Peyer's patch (tissue), 4 donors: ENCODE measurements around the gene PLEKHB2. TPM values are rescaled to one million over a fixed set of nuclear protein-coding genes. Genes with fewer than 3 reads are reported as not detected.
"Not testable (repeated sequence)": the region's sequence is repeated elsewhere in the genome, so short reads cannot be mapped to it uniquely, and the experiment has no call there.

Source experiments
- DNase-seq, 3 donors: peaks; one replicate each; pipeline ENCODE4 v3.0.0-alpha.2; 2017 to 2019
- H3K27ac ChIP-seq, 4 donors: fragments of 200-600 bp; sonication (generic); one replicate each; pipeline ENCODE4 v1.5.1; 2016 to 2019
- H3K27me3 ChIP-seq, 2 donors: fragments of 200-600 bp; sonication (generic); one replicate each; pipeline ENCODE4 v1.5.1; 2019
- H3K36me3 ChIP-seq, 3 donors: fragments of 200-600 bp; sonication (generic); one replicate each; pipeline ENCODE4 v1.5.1; 2016 to 2019
- H3K4me1 ChIP-seq, 4 donors: fragments of 200-600 bp; sonication (generic); one replicate each; pipeline ENCODE4 v1.5.1; 2016 to 2019
- H3K4me3 ChIP-seq, 4 donors: fragments of 200-600 bp; sonication (generic); 1 replicate in 3 of 4; 2 replicates in 1 of 4; pipeline ENCODE4 v1.5.1; 2016 to 2019; ENCODE audit warnings: mild to moderate bottlenecking in 1 of 4
- H3K9me3 ChIP-seq, 4 donors: fragments of 200-600 bp; sonication (generic); one replicate each; pipeline ENCODE4 v1.5.1; 2016 to 2019; ENCODE audit warnings: mild to moderate bottlenecking in 1 of 4
- POLR2A ChIP-seq, 2 donors: fragments of 450-650 bp; IDR thresholded peaks; one replicate each; pipeline ENCODE4 v1.5.1; 2017; ENCODE audit warnings: antibody characterized with exemption in 2 of 2, mild to moderate bottlenecking in 2 of 2, moderate library complexity in 2 of 2
- total RNA-seq, 4 donors: library from RNA; depleted of rRNA; stranded (reverse); fragments of >200 nt; gene quantifications; one replicate each; pipeline ENCODE4 v1.1.0, GENCODE V29; 2016
- TF ChIP-seq, protein P1 (sequence below), 6 experiments: fragments of 450-650 bp in 4 of 6; fragments of 200-600 bp in 2 of 6; sonication (generic) in 1 of 6; IDR thresholded peaks; one replicate each; pipeline ENCODE4 v1.5.1; 2017 to 2019; ENCODE audit warnings: antibody characterized with exemption in 6 of 6, mild to moderate bottlenecking in 3 of 6, moderate library complexity in 1 of 6

The PLEKHB2 gene
- total RNA-seq, 4 donors from 2014 or later, result 35.5 to 150 (median 120) TPM

DNA sequence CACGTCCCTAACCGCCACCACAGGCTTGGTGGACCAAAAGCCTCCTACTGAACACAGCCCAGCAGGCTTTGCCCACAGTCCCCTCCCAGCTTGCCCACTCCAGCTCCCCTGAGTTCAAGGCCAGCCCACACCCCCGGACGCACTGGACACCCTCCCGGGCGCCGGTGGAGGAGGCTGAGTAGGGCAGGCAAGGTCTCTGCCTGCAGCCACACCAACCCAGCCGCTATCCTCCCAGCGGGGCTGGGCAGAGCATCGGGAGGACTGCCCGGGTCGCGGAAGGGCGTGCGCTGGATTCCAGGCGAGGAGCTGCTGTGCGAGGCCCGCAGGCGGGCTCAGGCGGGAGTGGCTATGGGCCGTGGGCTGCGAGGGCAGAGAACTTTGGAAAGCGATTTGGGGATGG, 49.5 kb downstream of the PLEKHB2 start:
- H3K36me3 ChIP-seq, result peaks cover 0 to 4% (median 0%) of the 10 kb centered on the region in 3 donors
- H3K4me1 ChIP-seq, result peaks cover 0 to 4% (median 0%) of the 10 kb centered on the region in 4 donors
- H3K9me3 ChIP-seq, result no peaks in the 10 kb centered on the region
- H3K27me3 ChIP-seq, result no peaks in the 10 kb centered on the region
- no peak overlapping the region for H3K4me3 ChIP-seq
- H3K27ac ChIP-seq, result no peak overlapping the region
- DNase-seq, result no peak
- TF ChIP-seq, protein P1, sequence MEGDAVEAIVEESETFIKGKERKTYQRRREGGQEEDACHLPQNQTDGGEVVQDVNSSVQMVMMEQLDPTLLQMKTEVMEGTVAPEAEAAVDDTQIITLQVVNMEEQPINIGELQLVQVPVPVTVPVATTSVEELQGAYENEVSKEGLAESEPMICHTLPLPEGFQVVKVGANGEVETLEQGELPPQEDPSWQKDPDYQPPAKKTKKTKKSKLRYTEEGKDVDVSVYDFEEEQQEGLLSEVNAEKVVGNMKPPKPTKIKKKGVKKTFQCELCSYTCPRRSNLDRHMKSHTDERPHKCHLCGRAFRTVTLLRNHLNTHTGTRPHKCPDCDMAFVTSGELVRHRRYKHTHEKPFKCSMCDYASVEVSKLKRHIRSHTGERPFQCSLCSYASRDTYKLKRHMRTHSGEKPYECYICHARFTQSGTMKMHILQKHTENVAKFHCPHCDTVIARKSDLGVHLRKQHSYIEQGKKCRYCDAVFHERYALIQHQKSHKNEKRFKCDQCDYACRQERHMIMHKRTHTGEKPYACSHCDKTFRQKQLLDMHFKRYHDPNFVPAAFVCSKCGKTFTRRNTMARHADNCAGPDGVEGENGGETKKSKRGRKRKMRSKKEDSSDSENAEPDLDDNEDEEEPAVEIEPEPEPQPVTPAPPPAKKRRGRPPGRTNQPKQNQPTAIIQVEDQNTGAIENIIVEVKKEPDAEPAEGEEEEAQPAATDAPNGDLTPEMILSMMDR (IDR thresholded peaks at IDR 0.05), result no peak
- TF ChIP-seq POLR2A (IDR thresholded peaks at IDR 0.05), result no peak

DNA sequence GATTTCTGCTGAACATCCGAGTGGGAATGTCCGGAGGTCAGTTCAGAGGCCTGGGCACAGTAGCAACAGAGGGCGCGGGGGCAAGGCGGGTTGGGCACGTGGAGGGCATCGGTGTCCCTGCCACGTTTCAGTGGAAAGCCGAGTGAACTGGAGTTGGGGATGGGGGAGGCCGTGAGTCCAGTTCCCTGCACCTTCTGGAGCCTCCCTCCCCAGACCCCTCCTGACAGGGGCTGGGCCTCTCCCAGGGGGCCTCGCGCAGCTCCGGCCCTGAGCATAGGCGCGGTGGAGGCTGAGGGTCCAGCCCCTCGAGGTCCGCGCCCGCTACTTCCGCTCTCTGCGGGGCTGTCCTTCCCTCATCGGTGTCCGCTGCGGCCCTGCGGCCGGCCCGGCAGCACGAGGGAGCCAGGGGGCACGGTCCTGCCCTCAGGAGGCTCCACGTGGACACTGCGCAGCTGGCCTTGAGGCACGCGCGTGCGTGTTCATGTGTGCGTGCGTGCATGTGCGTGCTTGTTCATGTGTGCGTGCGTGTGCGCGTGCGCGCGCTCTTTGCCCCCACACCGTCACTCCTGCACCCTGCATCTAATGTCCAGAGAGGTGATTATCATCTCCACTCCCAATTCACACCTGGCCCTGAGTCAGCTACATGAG, 50.2 kb downstream of the PLEKHB2 start:
- TF ChIP-seq, protein P1 (IDR thresholded peaks at IDR 0.05), result no peak
- no peak for TF ChIP-seq POLR2A (IDR thresholded peaks at IDR 0.05)
- H3K27ac ChIP-seq, result no peak overlapping the region

DNA sequence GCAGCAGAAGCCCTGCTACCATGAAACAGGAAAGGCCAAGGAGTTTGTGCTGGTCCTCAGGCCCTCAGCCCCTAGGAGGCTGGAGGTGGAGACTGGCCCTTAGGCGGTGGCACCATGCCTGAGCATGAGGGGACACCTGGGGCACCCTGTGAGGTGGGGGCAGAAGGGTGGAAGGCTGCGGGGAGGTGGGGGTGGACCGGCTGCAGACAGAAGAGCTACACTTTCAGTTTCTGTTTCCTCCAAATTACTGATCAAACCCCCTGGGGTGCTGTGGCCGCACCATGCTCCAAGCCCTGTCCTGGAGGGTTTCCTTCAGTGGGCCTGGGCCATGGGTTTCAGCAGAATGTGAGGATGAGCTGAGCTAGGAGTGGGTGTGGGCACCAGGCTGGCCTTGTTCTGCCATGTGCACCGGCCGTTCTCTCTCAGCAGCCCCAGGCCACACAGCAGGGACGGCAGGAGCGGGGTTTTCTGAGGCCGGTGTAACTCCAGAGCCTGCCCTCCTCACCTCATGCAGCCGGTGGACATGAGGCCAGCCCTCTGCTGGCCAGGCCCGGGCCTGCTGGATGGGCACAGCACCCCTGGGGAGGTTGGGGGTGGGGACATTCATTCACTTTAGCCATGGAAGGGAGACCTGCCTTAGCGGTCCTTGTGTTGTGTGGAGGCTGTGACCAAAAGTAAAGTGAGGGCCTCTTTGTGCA, 51.5 kb downstream of the PLEKHB2 start:
- no peaks in the 10 kb centered on the region for H3K9me3 ChIP-seq
- TF ChIP-seq, protein P1 (IDR thresholded peaks at IDR 0.05), result no peak
- TF ChIP-seq POLR2A (IDR thresholded peaks at IDR 0.05), result no peak
- no peaks in the 10 kb centered on the region for H3K36me3 ChIP-seq
- H3K27ac ChIP-seq, result no peak overlapping the region
- DNase-seq, result no peak
- no peak overlapping the region for H3K4me3 ChIP-seq
- no peaks in the 10 kb centered on the region for H3K27me3 ChIP-seq
- peaks cover 0 to 4% (median 0%) of the 10 kb centered on the region in 4 donors for H3K4me1 ChIP-seq

More for the DNA sequence above, 50.2 kb downstream of the PLEKHB2 start:
- Histone ChIP-seq H3K9me3 (no peaks in the 10 kb centered on the region), H3K4me1 (peaks cover 0 to 4% (median 0%) of the 10 kb centered on the region in 4 donors), H3K27me3 (no peaks in the 10 kb centered on the region), H3K4me3 (no peak overlapping the region), H3K36me3 (no peaks in the 10 kb centered on the region)
- DNase-seq, result no peak

DNA sequence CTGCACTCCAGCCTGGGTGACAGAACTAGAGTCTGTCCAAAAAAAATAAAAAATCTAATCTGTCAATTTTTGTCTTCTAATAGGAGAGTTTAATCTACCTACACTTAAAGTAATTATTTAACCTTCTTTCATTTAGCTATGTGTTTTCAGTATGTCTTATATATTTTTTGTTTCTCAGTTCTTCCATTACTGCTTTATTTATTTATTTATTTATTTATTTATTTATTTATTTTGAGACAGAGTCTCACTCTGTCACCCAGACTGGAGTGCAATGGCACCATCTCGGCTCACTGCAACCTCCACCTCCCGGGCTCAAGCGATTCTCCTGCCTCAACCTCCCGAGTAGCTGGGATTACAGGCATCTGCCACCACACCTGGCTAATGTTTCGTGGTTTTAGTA, 60.4 kb downstream of the PLEKHB2 start:
- DNase-seq, H3K36me3 ChIP-seq, H3K4me1 ChIP-seq, H3K27me3 ChIP-seq, H3K27ac ChIP-seq, H3K9me3 ChIP-seq, H3K4me3 ChIP-seq: not testable (repeated sequence)

DNA sequence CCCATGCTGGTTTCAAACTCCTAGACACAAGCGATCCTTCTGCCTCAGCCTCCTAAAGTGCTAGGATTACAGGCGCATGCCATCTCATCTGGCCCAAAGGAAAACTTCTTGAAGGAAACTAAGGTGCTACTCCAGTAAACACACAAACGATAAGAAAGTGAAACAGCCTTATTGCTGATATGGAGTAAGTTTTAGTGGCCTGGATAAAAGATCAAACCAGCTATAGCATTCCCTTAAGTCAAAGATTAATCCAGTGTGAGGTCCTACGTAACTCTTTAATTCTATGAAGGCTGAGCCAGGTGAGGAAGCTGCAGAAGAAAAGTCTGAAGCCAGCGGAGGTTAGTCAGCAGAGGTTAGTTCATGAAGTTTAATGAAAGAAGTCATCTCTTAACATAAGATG, 63.4 kb downstream of the PLEKHB2 start:
- Histone ChIP-seq H3K27me3 (no peaks in the 10 kb centered on the region), H3K36me3 (no peaks in the 10 kb centered on the region), H3K4me1 (no peaks in the 10 kb centered on the region), H3K27ac (no peak overlapping the region), H3K4me3 (no peak overlapping the region), H3K9me3 (no peaks in the 10 kb centered on the region)
- DNase-seq, result no peak
- TF ChIP-seq, protein P1 (IDR thresholded peaks at IDR 0.05), result no peak
- TF ChIP-seq POLR2A (IDR thresholded peaks at IDR 0.05), result no peak

DNA sequence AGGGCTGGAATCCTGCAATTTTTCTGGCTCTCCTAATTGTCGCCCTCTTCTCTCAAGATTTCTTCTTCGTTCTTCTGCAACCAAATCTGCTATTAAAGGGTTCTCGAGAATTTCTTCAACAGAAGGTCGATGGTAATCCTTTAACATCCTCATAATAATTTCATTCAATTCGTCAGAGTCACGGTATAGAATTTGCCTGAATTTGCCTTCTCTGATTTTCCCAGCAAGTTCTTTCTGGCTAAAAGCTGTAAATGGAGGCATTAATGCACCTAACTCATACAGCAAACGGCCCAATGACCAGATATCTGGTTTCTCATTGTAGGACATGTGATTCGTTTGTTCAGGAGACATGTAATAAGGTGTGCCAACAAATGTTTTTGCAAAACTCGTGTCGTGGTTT, 72.9 kb downstream of the PLEKHB2 start:
- H3K9me3 ChIP-seq, H3K27ac ChIP-seq, H3K4me1 ChIP-seq, H3K4me3 ChIP-seq, H3K36me3 ChIP-seq, DNase-seq, H3K27me3 ChIP-seq: not testable (repeated sequence)

DNA sequence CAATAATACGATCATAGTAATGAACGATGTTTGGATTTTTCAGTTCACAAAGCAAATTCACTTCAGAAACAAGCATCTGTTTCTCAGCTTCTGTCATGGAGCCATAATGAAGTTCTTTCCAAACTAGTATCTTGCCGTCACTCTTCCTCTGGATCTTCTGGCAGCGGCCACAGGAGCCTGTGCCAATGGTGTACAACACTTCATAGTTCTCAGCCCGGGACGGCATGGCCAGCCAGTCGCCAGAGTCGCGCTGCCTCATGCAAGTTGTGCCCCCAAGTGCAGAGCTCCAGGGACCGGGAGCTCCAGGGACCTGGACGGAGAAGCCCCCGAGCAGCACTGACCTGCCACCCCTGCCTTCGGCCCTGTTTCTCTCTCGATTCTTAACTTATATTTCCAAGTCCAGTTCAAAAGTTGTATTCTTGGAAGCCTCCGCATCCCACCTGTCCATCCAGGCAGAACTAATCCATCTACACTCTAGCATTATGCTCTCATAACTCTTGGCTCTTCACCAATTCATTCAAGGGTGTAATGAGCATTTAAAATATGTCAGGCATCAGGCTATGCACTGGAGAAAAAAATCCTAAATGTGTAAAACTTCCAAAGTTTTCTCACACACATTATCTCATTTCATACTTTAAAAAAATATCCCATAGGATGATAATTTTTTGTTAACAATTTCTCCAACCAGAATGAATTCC, 73.7 kb downstream of the PLEKHB2 start:
- not testable (repeated sequence) for DNase-seq, H3K27ac ChIP-seq, H3K9me3 ChIP-seq, H3K4me3 ChIP-seq, H3K27me3 ChIP-seq, H3K36me3 ChIP-seq, H3K4me1 ChIP-seq

DNA sequence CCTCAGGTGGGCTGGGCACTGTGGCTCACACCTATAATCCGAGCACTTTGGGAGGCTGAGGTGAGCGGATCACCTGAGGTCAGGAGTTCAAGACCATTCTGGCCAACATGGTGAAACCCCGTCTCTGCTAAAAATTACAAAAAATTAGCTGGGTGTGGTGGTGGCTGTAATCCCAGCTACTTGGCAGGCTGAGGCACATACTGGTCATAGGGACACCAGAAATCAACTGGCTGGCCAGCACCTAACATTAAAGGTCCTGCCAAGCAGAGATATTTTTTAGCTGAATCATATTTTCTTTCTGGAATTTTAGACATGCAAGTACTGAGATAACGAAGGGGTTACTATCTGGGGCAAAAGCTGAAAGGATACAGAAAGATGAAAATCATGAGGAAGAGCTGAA, 76.3 kb downstream of the PLEKHB2 start:
- not testable (repeated sequence) for H3K27ac ChIP-seq, H3K36me3 ChIP-seq

DNA sequence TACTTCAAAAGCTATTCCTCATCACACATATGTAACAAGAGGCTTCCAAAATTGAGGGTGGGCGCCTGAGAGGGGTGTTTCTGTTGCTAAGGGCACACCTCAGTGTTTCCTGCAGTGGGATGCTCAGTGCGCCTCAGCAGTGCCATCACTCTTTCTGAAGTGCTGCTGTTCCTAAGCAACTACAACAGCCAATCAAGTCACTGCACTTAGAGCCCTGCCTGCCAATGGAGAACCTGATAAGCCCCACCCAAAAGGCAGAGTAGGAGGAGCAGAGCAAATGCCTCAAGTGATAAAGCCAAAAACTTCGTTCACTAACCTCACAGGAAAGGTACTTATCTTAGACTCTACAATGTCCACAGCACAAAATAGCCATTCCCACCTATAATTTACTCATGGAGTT, 88.3 kb downstream of the PLEKHB2 start:
- not testable (repeated sequence) for H3K9me3 ChIP-seq, H3K27me3 ChIP-seq, H3K4me3 ChIP-seq, DNase-seq, H3K4me1 ChIP-seq, H3K27ac ChIP-seq, H3K36me3 ChIP-seq

More for the DNA sequence above, 76.3 kb downstream of the PLEKHB2 start:
- not testable (repeated sequence) for H3K27me3 ChIP-seq, H3K4me3 ChIP-seq, H3K9me3 ChIP-seq, DNase-seq, H3K4me1 ChIP-seq

DNA sequence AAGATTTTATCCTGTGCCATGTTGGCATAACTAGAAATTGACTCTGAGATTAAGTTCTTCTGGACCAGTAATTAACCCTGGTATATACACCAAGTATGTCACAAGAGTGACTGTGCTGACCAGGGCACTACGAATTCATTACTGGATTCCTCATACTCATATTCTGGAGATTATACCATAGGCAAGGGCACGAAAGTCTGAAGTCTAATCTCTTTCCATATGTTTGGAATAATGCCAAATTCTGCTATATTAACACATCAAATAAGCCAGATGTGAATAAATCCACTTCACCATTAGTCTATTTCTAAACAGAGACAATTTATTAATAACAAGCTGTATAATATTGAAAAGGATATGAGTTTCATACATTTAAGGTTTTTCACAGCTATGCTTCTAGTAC, 91.0 kb downstream of the PLEKHB2 start:
- DNase-seq, H3K4me1 ChIP-seq, H3K9me3 ChIP-seq, H3K4me3 ChIP-seq, H3K36me3 ChIP-seq, H3K27me3 ChIP-seq, H3K27ac ChIP-seq: not testable (repeated sequence)
